HEK293 (cell line): ENCODE results near the gene SNX17.

Experiments used
- GLI2 ChIP-seq: fragments of 450-650 bp; formaldehyde crosslinking; IDR thresholded peaks from 2 replicates; pipeline ENCODE4; 2017; ENCODE audit warnings: missing biosample characterization, missing genetic modification characterization, low read depth, borderline replicate concordance
- HOXC10 ChIP-seq: sonication (generic); formaldehyde crosslinking; IDR thresholded peaks from 2 replicates; pipeline ENCODE4 v1.8.1; 2023; ENCODE audit warnings: mild to moderate bottlenecking, missing genetic modification reagents
- KLF1 ChIP-seq: fragments of 450-650 bp; formaldehyde crosslinking; IDR thresholded peaks from 2 replicates; pipeline ENCODE4 v1.5.1; 2016; ENCODE audit warnings: missing biosample characterization, missing genetic modification characterization
- KLF10 ChIP-seq: fragments of 450-650 bp; IDR thresholded peaks from 2 replicates; pipeline ENCODE4 v1.5.1; 2018; ENCODE audit warnings: missing biosample characterization, mild to moderate bottlenecking, missing genetic modification characterization
- MZF1 ChIP-seq: fragments of 450-650 bp; formaldehyde crosslinking; IDR thresholded peaks from 2 replicates; pipeline ENCODE4 v1.5.1; 2017; ENCODE audit warnings: missing biosample characterization, missing genetic modification characterization, borderline replicate concordance
- OVOL3 ChIP-seq: fragments of 450-650 bp; formaldehyde crosslinking; IDR thresholded peaks from 2 replicates; pipeline ENCODE4 v1.5.1; 2016; ENCODE audit warnings: missing biosample characterization, missing genetic modification characterization
- PRDM6 ChIP-seq: fragments of 450-650 bp; formaldehyde crosslinking; IDR thresholded peaks from 2 replicates; pipeline ENCODE4 v1.5.1; 2017; ENCODE audit warnings: missing biosample characterization, missing genetic modification characterization
- RBAK ChIP-seq: fragments of 450-650 bp; formaldehyde crosslinking; IDR thresholded peaks from 2 replicates; pipeline ENCODE4 v1.5.1; 2016; ENCODE audit warnings: missing biosample characterization, missing genetic modification characterization
- SP7 ChIP-seq: fragments of 450-650 bp; formaldehyde crosslinking; IDR thresholded peaks from 2 replicates; pipeline ENCODE4 v1.5.1; 2016; ENCODE audit warnings: missing biosample characterization, missing genetic modification characterization
- ZBTB17 ChIP-seq: fragments of 450-650 bp; formaldehyde crosslinking; IDR thresholded peaks from 2 replicates; pipeline ENCODE4 v1.5.1; 2016; ENCODE audit warnings: missing biosample characterization, missing genetic modification characterization
- ZBTB20 ChIP-seq: fragments of 450-650 bp; formaldehyde crosslinking; IDR thresholded peaks from 2 replicates; pipeline ENCODE4 v1.5.1; 2016; ENCODE audit warnings: missing biosample characterization, missing genetic modification characterization
- ZBTB8A ChIP-seq: fragments of 450-650 bp; formaldehyde crosslinking; IDR thresholded peaks from 2 replicates; pipeline ENCODE4 v1.5.1; 2016; ENCODE audit warnings: missing biosample characterization, missing genetic modification characterization
- ZNF121 ChIP-seq: fragments of 450-650 bp; formaldehyde crosslinking; IDR thresholded peaks from 2 replicates; pipeline ENCODE4 v1.5.1; 2016; ENCODE audit warnings: missing biosample characterization, missing genetic modification characterization
- ZNF132 ChIP-seq: fragments of 450-650 bp; formaldehyde crosslinking; IDR thresholded peaks from 2 replicates; pipeline ENCODE4 v1.5.1; 2017; ENCODE audit warnings: missing biosample characterization, missing genetic modification characterization, borderline replicate concordance
- ZNF146 ChIP-seq: fragments of 450-650 bp; formaldehyde crosslinking; IDR thresholded peaks from 2 replicates; pipeline ENCODE4 v1.5.1; 2016; ENCODE audit warnings: missing biosample characterization, missing genetic modification characterization
- ZNF157 ChIP-seq: fragments of 450-650 bp; formaldehyde crosslinking; IDR thresholded peaks from 2 replicates; pipeline ENCODE4 v1.5.1; 2016; ENCODE audit warnings: missing biosample characterization, missing genetic modification characterization
- ZNF169 ChIP-seq: fragments of 450-650 bp; formaldehyde crosslinking; IDR thresholded peaks from 2 replicates; pipeline ENCODE4 v1.5.1; 2016; ENCODE audit warnings: missing biosample characterization, missing genetic modification characterization
- ZNF239 ChIP-seq: fragments of 450-650 bp; formaldehyde crosslinking; IDR thresholded peaks from 2 replicates; pipeline ENCODE4 v1.5.1; 2016; ENCODE audit warnings: missing biosample characterization, missing genetic modification characterization
- ZNF248 ChIP-seq: fragments of 450-650 bp; formaldehyde crosslinking; IDR thresholded peaks from 2 replicates; pipeline ENCODE4 v1.5.1; 2017; ENCODE audit warnings: missing biosample characterization, missing genetic modification characterization
- ZNF292 ChIP-seq: fragments of 450-650 bp; formaldehyde crosslinking; IDR thresholded peaks from 2 replicates; pipeline ENCODE4 v1.5.1; 2016; ENCODE audit warnings: low read depth, missing biosample characterization, missing genetic modification characterization, borderline replicate concordance
- ZNF311 ChIP-seq: fragments of 450-650 bp; formaldehyde crosslinking; IDR thresholded peaks from 2 replicates; pipeline ENCODE4 v1.5.1; 2017; ENCODE audit warnings: missing biosample characterization, missing genetic modification characterization, borderline replicate concordance
- ZNF324 ChIP-seq: fragments of 450-650 bp; formaldehyde crosslinking; IDR thresholded peaks from 2 replicates; pipeline ENCODE4 v1.5.1; 2016; ENCODE audit warnings: missing biosample characterization, missing genetic modification characterization
- ZNF354C ChIP-seq: fragments of 450-650 bp; formaldehyde crosslinking; IDR thresholded peaks from 2 replicates; pipeline ENCODE4 v1.5.1; 2016; ENCODE audit warnings: missing biosample characterization, missing genetic modification characterization, low read depth, borderline replicate concordance
- ZNF423 ChIP-seq: fragments of 450-650 bp; formaldehyde crosslinking; IDR thresholded peaks from 2 replicates; pipeline ENCODE4 v1.5.1; 2016; ENCODE audit warnings: missing biosample characterization, missing genetic modification characterization
- ZNF433 ChIP-seq: fragments of 450-650 bp; formaldehyde crosslinking; IDR thresholded peaks from 2 replicates; pipeline ENCODE4 v1.5.1; 2016; ENCODE audit warnings: missing biosample characterization, missing genetic modification characterization, low read depth
- ZNF544 ChIP-seq: fragments of 450-650 bp; formaldehyde crosslinking; IDR thresholded peaks from 2 replicates; pipeline ENCODE4 v1.5.0; 2017; ENCODE audit warnings: missing biosample characterization, missing genetic modification characterization
- ZNF560 ChIP-seq: fragments of 450-650 bp; formaldehyde crosslinking; IDR thresholded peaks from 2 replicates; pipeline ENCODE4 v1.5.1; 2017; ENCODE audit warnings: missing biosample characterization, missing genetic modification characterization, borderline replicate concordance
- ZNF561 ChIP-seq: fragments of 450-650 bp; IDR thresholded peaks from 2 replicates; pipeline ENCODE4 v1.5.1; 2018; ENCODE audit warnings: missing biosample characterization, missing genetic modification characterization, borderline replicate concordance
- ZNF629 ChIP-seq: fragments of 450-650 bp; formaldehyde crosslinking; IDR thresholded peaks from 2 replicates; pipeline ENCODE4 v1.5.1; 2017; ENCODE audit warnings: missing biosample characterization, missing genetic modification characterization
- ZNF654 ChIP-seq: fragments of 450-650 bp; formaldehyde crosslinking; IDR thresholded peaks from 2 replicates; pipeline ENCODE4 v1.5.1; 2016; ENCODE audit warnings: low read depth, missing biosample characterization, missing genetic modification characterization
- ZNF792 ChIP-seq: fragments of 450-650 bp; formaldehyde crosslinking; IDR thresholded peaks from 2 replicates; pipeline ENCODE4 v1.5.1; 2016; ENCODE audit warnings: missing biosample characterization, missing genetic modification characterization
- TF ChIP-seq, protein P1 (sequence below): fragments of 450-650 bp; formaldehyde crosslinking; IDR thresholded peaks from 2 replicates; pipeline ENCODE4 v1.5.1; 2016; ENCODE audit warnings: missing biosample characterization, missing genetic modification characterization, low read depth
- TF ChIP-seq, protein P2 (sequence below): sonication (generic); formaldehyde crosslinking; IDR thresholded peaks from 2 replicates; pipeline ENCODE4 v1.8.1; 2022; ENCODE audit warnings: mild to moderate bottlenecking, moderate library complexity, missing genetic modification reagents
- TF ChIP-seq, protein P3 (sequence below): fragments of 450-650 bp; formaldehyde crosslinking; IDR thresholded peaks from 2 replicates; pipeline ENCODE4 v1.5.1; 2016; ENCODE audit warnings: missing biosample characterization, missing genetic modification characterization

Gene SNX17

DNA sequence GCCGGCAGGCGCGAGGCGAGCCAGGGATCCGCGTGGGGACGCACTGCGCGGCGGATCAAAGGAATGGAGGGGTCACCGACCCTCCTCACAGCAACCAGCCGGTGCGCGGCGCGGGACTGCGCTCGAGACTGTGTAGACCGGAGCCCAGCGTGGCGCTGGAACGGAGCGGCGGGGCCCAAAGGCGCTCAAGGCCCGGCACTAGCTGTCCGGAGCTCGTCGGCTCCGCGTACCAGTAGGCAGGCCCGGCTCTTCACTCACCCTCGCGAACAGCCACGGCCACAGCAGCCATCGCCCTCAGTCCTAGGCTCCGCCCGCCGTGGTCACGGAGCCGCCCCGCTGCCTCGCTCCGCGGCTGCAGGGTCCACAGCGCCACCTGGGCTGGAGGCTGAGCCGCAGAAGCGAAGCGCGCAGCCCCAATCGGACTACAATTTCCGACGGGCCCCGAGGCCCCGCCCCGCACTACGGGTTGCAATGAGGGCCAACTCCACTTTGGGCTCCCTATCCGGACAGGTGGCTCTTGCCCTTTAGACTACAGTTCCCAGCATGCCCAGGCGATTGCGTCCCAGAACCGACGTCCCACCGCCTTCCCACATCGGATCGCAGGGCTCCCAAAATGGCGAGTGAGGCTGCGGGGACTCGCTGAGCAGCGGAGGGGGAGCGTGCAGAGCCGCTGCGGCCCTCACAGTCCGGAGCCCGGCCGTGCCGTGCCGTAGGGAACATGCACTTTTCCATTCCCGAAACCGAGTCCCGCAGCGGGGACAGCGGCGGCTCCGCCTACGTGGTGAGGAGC lies at the start of gene SNX17, which contains the start of gene EIF2B4 (continued):
- TF ChIP-seq GLI2 (tag by site-specific recombination) (no peak), OVOL3 (tag by site-specific recombination) (peak; percentile 42; the same call in 1 of the 2 replicates), ZNF629 (tag by site-specific recombination) (peak; percentile 82), ZNF169 (tag by site-specific recombination) (no peak), ZNF423 (tag by site-specific recombination) (no peak; the same call in 1 of the 2 replicates), ZNF654 (tag by site-specific recombination) (no peak), HOXC10 (CRISPR knock-in tag) (no peak), KLF10 (peak; percentile 22; the same call in 1 of the 2 replicates), ZNF560 (no peak), ZNF324 (tag by site-specific recombination) (0 out of 2 replicates have a peak, but pooled peaks have one; percentile 80), PRDM6 (no peak), ZNF292 (tag by site-specific recombination) (no peak), ZNF354C (tag by site-specific recombination) (no peak), ZNF121 (tag by site-specific recombination) (peak; percentile 68; the same call in 1 of the 2 replicates), ZNF561 (peak; percentile 47; the same call in 1 of the 2 replicates), ZNF132 (no peak), SP7 (tag by site-specific recombination) (peak; percentile 72), ZNF792 (peak; percentile 79; the same call in 1 of the 2 replicates), ZBTB17 (tag by site-specific recombination) (peak; percentile 97), ZNF544 (tag by site-specific recombination) (no peak), ZBTB8A (tag by site-specific recombination) (peak; percentile 65), ZNF248 (tag by site-specific recombination) (no peak), MZF1 (tag by site-specific recombination) (no peak), ZNF239 (no peak), RBAK (tag by site-specific recombination) (no peak), ZNF146 (tag by site-specific recombination) (no peak), ZBTB20 (tag by site-specific recombination) (peak; percentile 86; the same call in 1 of the 2 replicates), KLF1 (tag by site-specific recombination) (no peak; the same call in 1 of the 2 replicates), ZNF433 (tag by site-specific recombination) (no peak), ZNF311 (tag by site-specific recombination) (no peak), ZNF157 (tag by site-specific recombination) (no peak)
- TF ChIP-seq, protein P1, sequence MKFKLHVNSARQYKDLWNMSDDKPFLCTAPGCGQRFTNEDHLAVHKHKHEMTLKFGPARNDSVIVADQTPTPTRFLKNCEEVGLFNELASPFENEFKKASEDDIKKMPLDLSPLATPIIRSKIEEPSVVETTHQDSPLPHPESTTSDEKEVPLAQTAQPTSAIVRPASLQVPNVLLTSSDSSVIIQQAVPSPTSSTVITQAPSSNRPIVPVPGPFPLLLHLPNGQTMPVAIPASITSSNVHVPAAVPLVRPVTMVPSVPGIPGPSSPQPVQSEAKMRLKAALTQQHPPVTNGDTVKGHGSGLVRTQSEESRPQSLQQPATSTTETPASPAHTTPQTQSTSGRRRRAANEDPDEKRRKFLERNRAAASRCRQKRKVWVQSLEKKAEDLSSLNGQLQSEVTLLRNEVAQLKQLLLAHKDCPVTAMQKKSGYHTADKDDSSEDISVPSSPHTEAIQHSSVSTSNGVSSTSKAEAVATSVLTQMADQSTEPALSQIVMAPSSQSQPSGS (tag by site-specific recombination): no peak
- TF ChIP-seq, protein P2, sequence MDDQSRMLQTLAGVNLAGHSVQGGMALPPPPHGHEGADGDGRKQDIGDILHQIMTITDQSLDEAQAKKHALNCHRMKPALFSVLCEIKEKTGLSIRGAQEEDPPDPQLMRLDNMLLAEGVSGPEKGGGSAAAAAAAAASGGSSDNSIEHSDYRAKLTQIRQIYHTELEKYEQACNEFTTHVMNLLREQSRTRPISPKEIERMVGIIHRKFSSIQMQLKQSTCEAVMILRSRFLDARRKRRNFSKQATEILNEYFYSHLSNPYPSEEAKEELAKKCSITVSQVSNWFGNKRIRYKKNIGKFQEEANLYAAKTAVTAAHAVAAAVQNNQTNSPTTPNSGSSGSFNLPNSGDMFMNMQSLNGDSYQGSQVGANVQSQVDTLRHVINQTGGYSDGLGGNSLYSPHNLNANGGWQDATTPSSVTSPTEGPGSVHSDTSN (CRISPR knock-in tag): peak; percentile 90; the same call in 1 of the 2 replicates
- TF ChIP-seq, protein P3, sequence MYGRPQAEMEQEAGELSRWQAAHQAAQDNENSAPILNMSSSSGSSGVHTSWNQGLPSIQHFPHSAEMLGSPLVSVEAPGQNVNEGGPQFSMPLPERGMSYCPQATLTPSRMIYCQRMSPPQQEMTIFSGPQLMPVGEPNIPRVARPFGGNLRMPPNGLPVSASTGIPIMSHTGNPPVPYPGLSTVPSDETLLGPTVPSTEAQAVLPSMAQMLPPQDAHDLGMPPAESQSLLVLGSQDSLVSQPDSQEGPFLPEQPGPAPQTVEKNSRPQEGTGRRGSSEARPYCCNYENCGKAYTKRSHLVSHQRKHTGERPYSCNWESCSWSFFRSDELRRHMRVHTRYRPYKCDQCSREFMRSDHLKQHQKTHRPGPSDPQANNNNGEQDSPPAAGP (tag by site-specific recombination): no peak; the same call in 1 of the 2 replicates
